Measurements from ENCODE around the gene RFX2.

The RFX2 gene

GRCh38 chr19:6103217-6103644 is 7.1 kb downstream of the RFX2 start:
- DNase-seq = peak; percentile 73

GRCh38 chr19:6101991-6102390 is 8.3 kb downstream of the RFX2 start:
- no peak for DNase-seq

GRCh38 chr19:6101291-6101825 is 8.9 kb downstream of the RFX2 start:
- no peak for DNase-seq

GRCh38 chr19:6100284-6100915 is 9.9 kb downstream of the RFX2 start:
- no peak for DNase-seq

- no peak for DNase-seq
These were observed 10.7 kb downstream of the RFX2 start for GRCh38 chr19:6099599-6099998.

DNA sequence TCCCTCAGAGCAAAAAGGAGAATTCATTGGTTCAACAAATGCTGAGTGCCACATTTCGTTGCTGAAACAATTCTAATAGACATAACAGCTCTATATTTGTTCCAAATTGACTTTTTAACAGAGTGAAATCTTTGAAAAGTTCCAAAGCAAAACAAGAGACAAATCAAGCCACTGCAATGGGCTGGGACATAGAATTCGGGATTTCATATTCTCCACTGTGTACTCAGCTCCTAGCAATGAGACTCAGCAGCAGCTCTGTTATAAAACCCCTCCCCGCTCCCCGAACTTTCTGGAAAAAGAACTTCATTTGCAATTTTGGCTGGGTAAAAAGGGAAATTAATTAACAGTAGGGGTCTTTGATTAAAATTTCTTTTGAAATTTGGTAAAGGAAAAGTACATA is 11.3 kb downstream of the RFX2 start:
- no peak for DNase-seq

DNA sequence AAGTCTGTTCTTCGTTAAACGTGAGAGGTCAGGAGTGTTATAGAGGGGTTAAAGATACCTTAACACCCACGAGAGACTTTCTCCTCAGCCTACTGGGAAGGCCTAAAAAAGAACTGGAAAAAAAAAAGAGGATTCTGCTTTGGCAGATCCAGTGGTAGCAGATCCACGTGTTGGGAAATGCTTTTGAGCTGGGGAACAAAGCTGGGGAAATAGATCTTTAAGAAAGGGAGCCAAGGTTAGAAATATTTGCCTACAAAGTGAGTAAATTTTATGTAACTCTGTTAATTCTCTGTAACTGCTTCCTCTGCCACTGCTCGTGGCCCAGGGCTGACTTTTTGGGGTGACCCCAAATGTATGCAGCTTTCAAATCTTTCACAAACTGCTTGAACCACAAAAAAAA is 11.7 kb downstream of the RFX2 start:
- DNase-seq = no peak

DNA sequence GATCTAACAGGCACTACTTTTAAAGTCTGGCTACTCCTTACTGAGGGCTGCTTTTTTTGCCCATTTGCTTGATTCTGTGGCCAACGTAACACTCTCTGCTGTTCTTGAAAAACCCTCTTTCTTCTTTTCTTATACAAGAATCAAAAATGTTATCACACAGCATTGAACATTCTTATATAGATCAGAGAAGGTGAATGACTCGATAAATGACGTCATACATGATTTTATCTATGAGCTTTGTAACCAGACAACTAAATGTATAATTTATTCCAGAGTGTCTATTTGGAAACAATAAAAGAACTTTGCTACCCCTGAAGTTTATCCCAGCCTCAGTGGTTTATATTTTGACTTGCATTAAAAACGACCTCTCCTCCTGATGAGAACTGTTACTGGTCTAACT is 12.4 kb downstream of the RFX2 start:
- no peak for DNase-seq

DNA sequence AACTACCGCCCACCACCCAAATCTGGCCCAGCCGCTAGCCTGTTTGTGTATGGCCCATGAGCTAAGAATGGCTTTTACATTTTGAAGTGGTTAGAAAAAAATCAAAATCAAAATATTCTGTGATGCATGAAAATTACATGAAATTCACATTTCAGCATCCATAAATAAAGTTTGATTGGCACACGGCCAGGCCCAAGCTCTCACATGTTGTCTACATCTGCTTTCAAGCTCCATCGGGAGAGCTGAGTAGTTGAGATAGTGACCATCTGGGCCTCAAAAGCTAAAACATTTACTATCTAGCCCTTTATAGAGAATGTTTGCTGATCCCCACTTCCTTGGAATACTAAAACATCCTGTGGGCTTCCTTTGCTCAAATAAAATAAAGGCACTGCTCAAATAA is 14.5 kb downstream of the RFX2 start:
- no peak for DNase-seq

- DNase-seq = peak; percentile 80
These were observed 17.7 kb downstream of the RFX2 start for GRCh38 chr19:6092329-6093286.

GRCh38 chr19:6091771-6092291 is 18.5 kb downstream of the RFX2 start:
- peak; percentile 41 for DNase-seq

- no peak for DNase-seq
These were observed 19.7 kb downstream of the RFX2 start for GRCh38 chr19:6090634-6091033.

DNA sequence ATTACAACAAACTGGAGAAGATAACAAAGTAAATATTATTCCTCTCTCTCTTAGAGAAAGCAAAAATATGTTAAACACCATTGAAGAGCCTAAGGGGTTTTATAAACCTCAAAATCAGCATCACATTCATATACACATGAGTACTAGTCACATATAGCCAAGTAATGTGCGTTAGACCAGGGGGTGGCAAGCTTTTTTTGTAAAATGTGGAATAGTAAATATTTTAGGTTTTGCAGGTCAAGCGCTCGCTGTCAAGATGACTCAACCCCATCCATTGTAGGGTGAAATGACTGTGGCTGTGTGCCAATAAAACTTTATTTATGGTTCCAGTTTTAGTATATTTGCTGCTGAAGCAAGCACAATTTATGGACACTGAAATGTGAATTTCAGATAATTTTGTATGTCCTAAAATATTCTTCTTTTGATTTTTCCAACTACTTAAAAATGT is 21.7 kb downstream of the RFX2 start:
- DNase-seq = peak; percentile 58

- no peak for DNase-seq
These were observed 23.2 kb downstream of the RFX2 start for GRCh38 chr19:6087074-6087571.

- DNase-seq = peak; percentile 51
These were observed 24.1 kb downstream of the RFX2 start for GRCh38 chr19:6086068-6086788.

DNA sequence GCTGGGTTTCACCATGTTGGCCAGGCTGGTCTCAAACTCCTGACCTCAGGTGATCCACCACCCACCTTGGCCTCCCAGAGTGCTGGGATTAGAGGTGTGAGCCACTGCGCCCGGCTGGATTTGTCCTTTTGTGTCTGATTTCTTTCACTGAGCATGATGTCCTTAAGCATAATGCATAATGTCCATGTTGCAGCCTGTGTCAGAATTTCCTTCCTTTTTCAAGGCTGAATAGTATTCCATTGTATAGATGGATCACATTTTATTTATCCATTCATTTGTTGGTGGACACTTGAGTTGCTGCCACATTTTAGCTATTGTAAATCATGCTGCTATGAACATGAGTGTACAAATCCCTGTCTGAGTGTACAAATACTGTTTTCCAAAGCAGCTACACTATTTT is 25.5 kb downstream of the RFX2 start:
- no peak for DNase-seq

DNA sequence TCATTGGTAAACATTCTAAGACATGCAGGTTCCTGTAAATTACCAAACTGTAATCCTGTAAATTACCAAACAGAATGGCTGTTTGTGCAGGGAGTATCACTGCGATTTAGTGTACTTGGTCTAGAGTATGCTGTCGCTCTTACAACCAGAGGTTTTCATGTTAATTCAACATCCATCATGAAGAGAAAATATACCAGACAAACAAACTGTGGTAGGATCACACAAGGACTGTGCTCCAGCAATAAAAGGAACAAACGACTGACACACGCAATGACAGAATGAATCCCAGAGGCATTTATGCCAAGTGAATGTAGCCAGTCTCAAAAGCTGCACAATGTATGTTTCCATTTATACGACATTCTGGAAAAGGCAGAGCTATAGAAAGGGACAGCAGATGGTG is 31.2 kb downstream of the RFX2 start:
- DNase-seq = no peak

DNA sequence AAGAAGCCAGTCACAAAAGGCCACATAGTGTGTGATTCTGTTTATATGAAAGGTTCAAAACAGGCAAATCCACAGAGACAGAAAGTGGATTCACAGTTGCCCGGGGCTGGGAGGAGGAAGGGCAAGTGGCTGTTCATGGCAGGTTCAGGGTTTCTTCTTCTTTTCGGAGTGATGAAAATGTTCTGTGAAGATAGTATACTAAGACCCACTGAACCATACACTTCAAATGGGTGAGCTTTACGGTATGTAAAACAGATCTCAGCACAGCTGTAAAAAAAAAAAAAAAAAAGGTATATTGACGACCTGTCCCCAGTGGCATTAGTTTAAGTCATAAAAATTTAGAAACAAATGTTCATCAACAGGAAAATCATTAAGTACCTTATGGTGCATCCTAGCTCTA is 32.2 kb downstream of the RFX2 start:
- DNase-seq = no peak

GRCh38 chr19:6076675-6077463 is 33.4 kb downstream of the RFX2 start:
- DNase-seq = peak; percentile 94

DNA sequence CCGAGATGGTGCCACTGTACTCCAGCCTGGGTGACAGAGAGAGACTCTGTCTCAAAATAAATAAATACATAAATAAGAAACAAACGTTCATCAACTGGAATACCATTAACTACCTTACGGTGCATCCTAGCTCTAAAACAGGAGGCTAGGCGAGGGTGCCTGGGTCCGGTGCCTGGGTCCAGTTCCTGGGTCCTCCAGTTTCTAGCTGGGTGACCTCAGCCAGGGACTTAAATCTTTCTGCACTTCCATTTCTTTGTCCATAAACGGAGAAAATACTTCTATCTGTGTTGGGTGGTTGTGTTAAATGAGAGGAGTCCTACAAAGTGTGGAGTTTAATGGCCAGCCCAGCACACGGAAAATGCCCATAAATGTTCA is 34.0 kb downstream of the RFX2 start:
- DNase-seq = no peak

- DNase-seq = no peak
These were observed 35.4 kb downstream of the RFX2 start for GRCh38 chr19:6074709-6075403.

All from HCEC 1CT (cell line).